Calu3 (cell line): ENCODE data around the gene SLC26A8. TPM values are rescaled to one million over a fixed set of nuclear protein-coding genes. Genes with fewer than 3 reads are reported as not detected.

Experiments used
- BruUV-seq: library from RNA; stranded (reverse); fragments of 400-500 nt; replicated peaks from 2 replicates; lab custom pipeline; 2021; lab: Mats Ljungman, UMichigan
- CTCF ChIA-PET: fragments of 300-600 bp; sonication (Branson Sonifier 250); formaldehyde crosslinking; loops from one replicate; lab custom pipeline; 2022; ENCODE audit warnings: antibody characterized with exemption; lab: Charles Lee
- DNase-seq: peaks from one replicate; pipeline ENCODE4 v3.0.0; 2022
- H3K27ac Mint-ChIP-seq: one replicate; pipeline ENCODE4 v1.8.0; 2022; ENCODE audit warnings: mixed read lengths; ENCODE audit not compliant: unreplicated experiment
- H3K27me3 Mint-ChIP-seq: one replicate; pipeline ENCODE4 v1.8.0; 2022; ENCODE audit warnings: mixed read lengths; ENCODE audit not compliant: unreplicated experiment
- H3K36me3 Mint-ChIP-seq: one replicate; pipeline ENCODE4 v1.8.0; 2022; ENCODE audit warnings: mild to moderate bottlenecking, moderate library complexity, mixed read lengths; ENCODE audit not compliant: insufficient read depth, unreplicated experiment
- H3K4me1 Mint-ChIP-seq: one replicate; pipeline ENCODE4 v1.8.0; 2022; ENCODE audit warnings: mild to moderate bottlenecking, low read depth, mixed read lengths; ENCODE audit not compliant: unreplicated experiment
- H3K4me3 Mint-ChIP-seq: one replicate; pipeline ENCODE4 v1.8.0; 2022; ENCODE audit warnings: mild to moderate bottlenecking, low read depth, moderate library complexity, mixed read lengths; ENCODE audit not compliant: unreplicated experiment
- H3K9me3 Mint-ChIP-seq: one replicate; pipeline ENCODE4 v1.8.0; 2022; ENCODE audit warnings: low read depth, mixed read lengths; ENCODE audit not compliant: unreplicated experiment
- CTCF ChIP-seq: fragments of 200-600 bp; IDR thresholded peaks from one replicate; pipeline ENCODE4 v1.8.0; 2022; ENCODE audit warnings: antibody characterized with exemption; ENCODE audit not compliant: unreplicated experiment
- intact Hi-C: fragments of 100-400 bp; cut with micrococcal nuclease; formaldehyde crosslinking; loops from one replicate; pipeline ENCODE4 v1.10.0; 2022; ENCODE audit not compliant: unreplicated experiment
- total RNA-seq: library from RNA; stranded (reverse); gene quantifications from 2 replicates; pipeline ENCODE4 v1.2.3, GENCODE V29; 2022

SLC26A8 gene
- total RNA-seq, 1 experiment from 2014 or later, result not detected

GRCh38 chr6:36019167-36019566, 5.3 kb downstream of the SLC26A8 start:
- H3K4me3 Mint-ChIP-seq, result no peak overlapping the region
- H3K36me3 Mint-ChIP-seq, result no peaks in the 10 kb centered on the region
- no TSS peak for BruUV-seq
- no peaks in the 10 kb centered on the region for H3K9me3 Mint-ChIP-seq
- no peaks in the 10 kb centered on the region for H3K27me3 Mint-ChIP-seq
- CTCF ChIA-PET, result interaction anchor here (0.5 kb wide), 1 partner anchor 373 kb away, joined by 3 read pairs; no protein-coding TSS in a partner anchor
- no peak for DNase-seq
- H3K4me1 Mint-ChIP-seq, result no peaks in the 10 kb centered on the region
- TF ChIP-seq CTCF, result no peak
- no peak overlapping the region for H3K27ac Mint-ChIP-seq
- intact Hi-C loops, result no loop called here

GRCh38 chr6:36018339-36018738, 6.1 kb downstream of the SLC26A8 start:
- intact Hi-C loops, result no loop called here
- Mint-ChIP-seq H3K9me3 (no peaks in the 10 kb centered on the region), H3K27ac (no peak overlapping the region), H3K4me1 (no peaks in the 10 kb centered on the region), H3K27me3 (no peaks in the 10 kb centered on the region), H3K4me3 (no peak overlapping the region), H3K36me3 (no peaks in the 10 kb centered on the region)
- no TSS peak for BruUV-seq
- TF ChIP-seq CTCF, result no peak
- DNase-seq, result no peak
- CTCF ChIA-PET, result no interaction called here

- H3K27me3 Mint-ChIP-seq, result no peaks in the 10 kb centered on the region
- no peaks in the 10 kb centered on the region for H3K36me3 Mint-ChIP-seq
- CTCF ChIA-PET, result no interaction called here
- no TSS peak for BruUV-seq
- H3K4me3 Mint-ChIP-seq, result no peak overlapping the region
- no peak overlapping the region for H3K27ac Mint-ChIP-seq
- H3K9me3 Mint-ChIP-seq, result no peaks in the 10 kb centered on the region
- intact Hi-C loops, result no loop called here
- TF ChIP-seq CTCF, result no peak
- DNase-seq, result no peak
- H3K4me1 Mint-ChIP-seq, result no peaks in the 10 kb centered on the region
Measured at GRCh38 chr6:36015666-36016065, 8.8 kb downstream of the SLC26A8 start.

GRCh38 chr6:36000451-36000850, 24.0 kb downstream of the SLC26A8 start:
- no peak for TF ChIP-seq CTCF
- Mint-ChIP-seq H3K36me3 (no peaks in the 10 kb centered on the region), H3K27ac (no peak overlapping the region), H3K4me3 (no peak overlapping the region), H3K4me1 (no peaks in the 10 kb centered on the region), H3K9me3 (no peaks in the 10 kb centered on the region), H3K27me3 (no peaks in the 10 kb centered on the region)
- CTCF ChIA-PET, result no interaction called here
- no TSS peak for BruUV-seq
- intact Hi-C loops, result no loop called here
- DNase-seq, result no peak
